HG02973 (cell line): ENCODE results near the gene OR13H1.
"Not testable (repeated sequence)": the region's sequence is repeated elsewhere in the genome, so short reads cannot be mapped to it uniquely, and the experiment has no call there.

ENCODE experiments used
- ATAC-seq: cut with Tn5 transposase; IDR thresholded peaks from one replicate; pipeline ENCODE4 v1.9.1; 2021; ENCODE audit warnings: moderate library complexity; ENCODE audit not compliant: unreplicated experiment

OR13H1 gene

GRCh38 chrX:131543774-131544173, at the start of gene OR13H1:
OR13H1 (plus strand) TSS chrX:131544074; CDS start chrX:131544074, 0 bp downstream.
- no peak for ATAC-seq

GRCh38 chrX:131501556-131501955, 42.3 kb upstream of the OR13H1 start:
- not testable (repeated sequence) for ATAC-seq

- no peak for ATAC-seq
Measured at GRCh38 chrX:131513159-131513914, 30.5 kb upstream of the OR13H1 start.

GRCh38 chrX:131521824-131522223, 22.1 kb upstream of the OR13H1 start:
- no peak for ATAC-seq

- no peak for ATAC-seq
Measured at GRCh38 chrX:131544218-131544617, 344 bp downstream of the OR13H1 start.

GRCh38 chrX:131549011-131549410, 5.1 kb downstream of the OR13H1 start:
- ATAC-seq: no peak

GRCh38 chrX:131552453-131552852, 8.6 kb downstream of the OR13H1 start:
- ATAC-seq: not testable (repeated sequence)

GRCh38 chrX:131558562-131558961, 14.7 kb downstream of the OR13H1 start:
- ATAC-seq: no peak

GRCh38 chrX:131564553-131565229, 20.8 kb downstream of the OR13H1 start:
- no peak for ATAC-seq

- ATAC-seq: no peak
Measured at GRCh38 chrX:131565909-131566308, 22.0 kb downstream of the OR13H1 start.

GRCh38 chrX:131571348-131571747, 27.5 kb downstream of the OR13H1 start:
- ATAC-seq: no peak

GRCh38 chrX:131572372-131573014, 28.6 kb downstream of the OR13H1 start:
- no peak for ATAC-seq

- ATAC-seq: no peak
Measured at GRCh38 chrX:131577413-131577812, 33.5 kb downstream of the OR13H1 start.

- no peak for ATAC-seq
Measured at GRCh38 chrX:131577999-131578734, 34.3 kb downstream of the OR13H1 start.

- ATAC-seq: not testable (repeated sequence)
Measured at GRCh38 chrX:131578735-131579367, 35.0 kb downstream of the OR13H1 start.

- ATAC-seq: no peak
Measured at GRCh38 chrX:131588995-131589394, 45.1 kb downstream of the OR13H1 start.
